ENCODE measurements around the gene SMARCA5.

The SMARCA5 gene

GRCh38 chr4:143538979-143539669 lies 25.6 kb downstream of the SMARCA5 start:
- CTCF ChIA-PET: no interaction called here
- no peaks in the 10 kb centered on the region for H3K4me1 ChIP-seq (ENCODE audit: control insufficient read depth, insufficient read depth, low read length)
- no peak overlapping the region for H3K27ac ChIP-seq (ENCODE audit: extremely low read depth, low read depth, low read length)
- TF ChIP-seq ZNF48 (tag by site-specific recombination; IDR thresholded peaks at IDR 0.05) (no peak), ZNF623 (tag by site-specific recombination; IDR thresholded peaks at IDR 0.05) (no peak)
- POLR2A ChIA-PET: no interaction called here
- peaks cover 35 to 98% of the 10 kb centered on the region in 2 experiments for H3K36me3 ChIP-seq (ENCODE audit: control insufficient read depth in 2 of 2, insufficient read depth in 1 of 2, low read length in 2 of 2)
- H3K4me3 ChIP-seq (ENCODE audit: low read depth, low read length): no peak overlapping the region
- H3K9me3 ChIP-seq (ENCODE audit: control insufficient read depth, insufficient read depth, low read depth, low read length): no peaks in the 10 kb centered on the region

GRCh38 chr4:143539670-143540023 lies 26.1 kb downstream of the SMARCA5 start:
- CTCF ChIA-PET: no interaction called here
- TF ChIP-seq ZNF610 (tag by site-specific recombination; IDR thresholded peaks at IDR 0.05; ENCODE audit: borderline replicate concordance): no peak
- H3K4me1 ChIP-seq (ENCODE audit: control insufficient read depth, insufficient read depth, low read length): no peaks in the 10 kb centered on the region
- POLR2A ChIA-PET: no interaction called here
- H3K27ac ChIP-seq (ENCODE audit: extremely low read depth, low read depth, low read length): no peak overlapping the region
- H3K9me3 ChIP-seq (ENCODE audit: control insufficient read depth, insufficient read depth, low read depth, low read length): no peaks in the 10 kb centered on the region
- peaks cover 38 to 97% of the 10 kb centered on the region in 2 experiments for H3K36me3 ChIP-seq (ENCODE audit: control insufficient read depth in 2 of 2, insufficient read depth in 1 of 2, low read length in 2 of 2)
- H3K4me3 ChIP-seq (ENCODE audit: low read depth, low read length): no peak overlapping the region

- no peak overlapping the region for H3K27ac ChIP-seq (ENCODE audit: extremely low read depth, low read depth, low read length)
- CTCF ChIA-PET: no interaction called here
- H3K4me3 ChIP-seq (ENCODE audit: low read depth, low read length): no peak overlapping the region
- POLR2A ChIA-PET: interaction anchor here (0.6 kb wide), 1 partner anchor 37 kb away, joined by 3 read pairs; the partner anchor contains the start of gene SMARCA5
- peaks cover 34 to 89% of the 10 kb centered on the region in 2 experiments for H3K36me3 ChIP-seq (ENCODE audit: control insufficient read depth in 2 of 2, insufficient read depth in 1 of 2, low read length in 2 of 2)
- H3K9me3 ChIP-seq (ENCODE audit: control insufficient read depth, insufficient read depth, low read depth, low read length): no peaks in the 10 kb centered on the region
- no peaks in the 10 kb centered on the region for H3K4me1 ChIP-seq (ENCODE audit: control insufficient read depth, insufficient read depth, low read length)
- TF ChIP-seq SP7 (tag by site-specific recombination; IDR thresholded peaks at IDR 0.05): no peak
- TF ChIP-seq ZNF658 (tag by site-specific recombination; IDR thresholded peaks at IDR 0.05): no peak
- TF ChIP-seq PRDM1 (tag by site-specific recombination; IDR thresholded peaks at IDR 0.05): no peak
- no peak for TF ChIP-seq ZNF558 (tag by site-specific recombination; IDR thresholded peaks at IDR 0.05)
- no peak for TF ChIP-seq ZNF830 (tag by site-specific recombination; IDR thresholded peaks at IDR 0.05; ENCODE audit: low read depth)
- TF ChIP-seq TCF7L2 (IDR thresholded peaks at IDR 0.05; ENCODE audit: borderline replicate concordance, low read depth, low read length): no peak
- no peak for TF ChIP-seq ZNF433 (tag by site-specific recombination; IDR thresholded peaks at IDR 0.05; ENCODE audit: low read depth)
- TF ChIP-seq ZFP69B (tag by site-specific recombination; IDR thresholded peaks at IDR 0.05): no peak
- no peak for TF ChIP-seq ZNF280C (tag by site-specific recombination; IDR thresholded peaks at IDR 0.05)
- TF ChIP-seq REPIN1 (tag by site-specific recombination; IDR thresholded peaks at IDR 0.05; ENCODE audit: low read depth): no peak
- TF ChIP-seq ZIC2 (tag by site-specific recombination; IDR thresholded peaks at IDR 0.05): no peak
- no peak for TF ChIP-seq ZNF692 (tag by site-specific recombination; IDR thresholded peaks at IDR 0.05)
- TF ChIP-seq ZBTB1 (tag by site-specific recombination; IDR thresholded peaks at IDR 0.05): no peak
- no peak for TF ChIP-seq ZNF148 (tag by site-specific recombination; IDR thresholded peaks at IDR 0.05; ENCODE audit: borderline replicate concordance)
These were observed 36.4 kb downstream of the SMARCA5 start for GRCh38 chr4:143549928-143550327.
